Stimulated activated CD4-positive, alpha-beta T cell treated with anti-CD3 and anti-CD28 coated beads, Interleukin-1b, Interleukin-23, amount 100 ng/mL, for 4 hours (primary cell): ENCODE data around the gene CAPG.
"Not testable (repeated sequence)": the region's sequence is repeated elsewhere in the genome, so short reads cannot be mapped to it uniquely, and the experiment has no call there.

Source experiments
- DNase-seq, 2 donors: peaks; one replicate each; pipeline ENCODE4 v3.0.0-alpha.2; 2020; ENCODE audit warnings: low read depth in 2 of 2

Gene CAPG

GRCh38 chr2:85396531-85397470 lies 13.4 kb downstream of the CAPG start:
- DNase-seq = no peak

DNA sequence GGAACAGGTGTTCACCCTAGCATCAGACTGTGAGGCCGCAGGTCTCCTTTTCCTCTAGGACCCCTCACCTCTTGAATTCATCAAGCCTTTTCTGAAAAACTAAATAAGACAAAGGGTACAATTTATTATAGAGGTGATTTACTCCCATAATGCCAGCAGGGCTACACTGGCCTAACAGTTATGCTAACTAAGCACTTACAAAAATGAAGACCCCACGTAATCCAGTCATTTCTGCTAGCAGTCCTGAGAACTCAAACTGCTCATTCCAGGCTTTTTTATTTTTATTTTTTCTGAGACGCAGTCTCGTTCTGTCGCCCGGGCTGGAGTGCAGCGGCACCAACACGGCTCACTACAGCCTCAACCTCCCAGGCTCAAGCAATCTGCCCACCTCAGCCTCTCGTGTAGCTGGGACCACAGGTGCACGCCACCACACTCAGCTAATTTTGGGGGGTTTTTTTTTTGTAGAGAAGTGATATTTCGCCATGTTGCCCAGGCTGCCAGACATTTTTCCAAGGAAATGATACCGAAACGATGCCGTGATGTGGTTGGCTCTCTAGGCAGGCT lies 14.2 kb downstream of the CAPG start:
- no peak for DNase-seq

DNA sequence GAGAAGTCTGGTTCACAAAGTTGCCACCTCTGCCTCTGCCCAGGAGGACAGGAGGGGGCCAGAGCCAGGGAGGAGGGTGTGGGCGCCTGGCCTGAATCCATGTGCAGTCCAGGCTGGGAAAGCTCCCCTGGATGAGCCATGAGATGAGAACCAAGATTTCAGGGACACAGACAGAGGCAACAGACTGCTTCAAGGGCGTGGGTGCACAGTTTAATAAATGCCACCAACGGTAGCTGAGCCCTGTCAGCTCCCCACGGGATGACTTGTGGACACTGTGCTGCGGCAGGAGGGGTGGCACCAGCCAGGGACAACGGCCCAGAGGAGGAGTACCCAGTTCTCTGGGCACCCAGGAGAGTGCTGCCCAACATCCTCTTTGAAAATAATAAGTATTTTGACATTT lies 15.2 kb downstream of the CAPG start:
- no peak for DNase-seq

DNA sequence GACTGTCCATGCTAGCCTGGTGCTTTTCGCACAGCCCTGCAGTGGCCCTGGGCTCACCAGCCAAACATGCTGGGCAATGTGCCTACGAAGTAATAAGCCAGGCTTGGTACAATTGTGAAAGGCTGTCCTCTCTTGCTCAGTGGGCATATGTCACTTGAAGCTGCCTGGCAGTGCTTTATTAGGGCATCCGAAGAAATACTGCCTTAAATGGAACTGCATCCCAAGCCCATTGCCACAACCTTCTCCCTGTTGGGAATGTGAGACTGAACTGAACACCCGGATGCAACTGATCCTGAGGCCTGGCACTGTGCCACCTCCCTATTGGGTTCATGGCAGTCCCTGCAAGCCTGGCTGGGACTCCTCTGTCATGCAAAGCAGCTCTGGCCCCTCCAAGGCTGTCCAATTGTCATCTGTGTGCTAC lies 15.9 kb downstream of the CAPG start:
- DNase-seq = no peak

GRCh38 chr2:85393836-85394235 lies 16.3 kb downstream of the CAPG start:
- no peak for DNase-seq

GRCh38 chr2:85390941-85391669 lies 19.1 kb downstream of the CAPG start:
- DNase-seq = peak; percentile 65 to 75

GRCh38 chr2:85388878-85389538 lies 21.2 kb downstream of the CAPG start:
- no peak for DNase-seq

- no peak for DNase-seq
Measured at GRCh38 chr2:85387754-85388153, 22.4 kb downstream of the CAPG start.

GRCh38 chr2:85385746-85386145 lies 24.4 kb downstream of the CAPG start:
- DNase-seq = no peak

DNA sequence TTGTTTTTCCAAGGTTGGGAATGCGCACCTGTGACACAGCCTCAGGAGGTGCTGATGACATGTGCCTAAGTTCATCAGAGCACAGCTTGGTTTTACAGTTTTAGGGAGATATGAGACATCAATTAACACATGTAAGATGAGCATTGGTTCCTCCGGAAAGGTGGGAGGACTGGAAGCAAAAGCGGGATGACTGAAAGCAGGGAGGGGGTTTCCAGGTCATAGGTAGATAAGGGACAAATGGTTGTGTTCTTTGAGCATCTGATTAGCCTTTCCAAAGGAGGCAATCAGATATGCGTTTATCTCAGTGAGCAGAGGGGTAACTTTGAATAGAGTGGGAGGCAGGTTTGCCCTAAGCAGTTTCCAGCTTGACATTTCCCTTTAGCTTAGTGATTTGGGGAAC lies 26.3 kb downstream of the CAPG start:
- no peak for DNase-seq

- DNase-seq = not testable (repeated sequence)
Measured at GRCh38 chr2:85383151-85383550, 27.0 kb downstream of the CAPG start.

GRCh38 chr2:85380048-85380447 lies 30.1 kb downstream of the CAPG start:
- no peak for DNase-seq

DNA sequence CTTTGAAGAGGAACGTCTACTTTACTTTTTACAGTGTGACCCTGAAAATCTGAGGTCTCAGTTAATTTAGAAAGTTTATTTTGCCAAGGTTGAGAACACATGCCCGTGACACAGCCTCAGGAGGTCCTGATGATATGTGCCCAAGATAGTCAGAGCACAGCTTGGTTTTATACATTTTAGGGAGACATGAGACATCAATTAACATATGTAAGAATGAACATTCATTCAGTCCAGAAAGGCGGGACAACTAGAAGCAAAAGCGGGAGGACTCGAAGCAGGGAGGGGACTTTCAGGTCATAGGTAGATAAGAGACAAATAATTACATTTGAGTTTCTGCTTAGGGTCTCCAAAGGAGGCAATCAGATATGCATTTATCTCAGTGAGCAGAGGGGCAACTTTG lies 31.9 kb downstream of the CAPG start:
- no peak for DNase-seq

- DNase-seq = no peak
Measured at GRCh38 chr2:85377083-85377482, 33.1 kb downstream of the CAPG start.

DNA sequence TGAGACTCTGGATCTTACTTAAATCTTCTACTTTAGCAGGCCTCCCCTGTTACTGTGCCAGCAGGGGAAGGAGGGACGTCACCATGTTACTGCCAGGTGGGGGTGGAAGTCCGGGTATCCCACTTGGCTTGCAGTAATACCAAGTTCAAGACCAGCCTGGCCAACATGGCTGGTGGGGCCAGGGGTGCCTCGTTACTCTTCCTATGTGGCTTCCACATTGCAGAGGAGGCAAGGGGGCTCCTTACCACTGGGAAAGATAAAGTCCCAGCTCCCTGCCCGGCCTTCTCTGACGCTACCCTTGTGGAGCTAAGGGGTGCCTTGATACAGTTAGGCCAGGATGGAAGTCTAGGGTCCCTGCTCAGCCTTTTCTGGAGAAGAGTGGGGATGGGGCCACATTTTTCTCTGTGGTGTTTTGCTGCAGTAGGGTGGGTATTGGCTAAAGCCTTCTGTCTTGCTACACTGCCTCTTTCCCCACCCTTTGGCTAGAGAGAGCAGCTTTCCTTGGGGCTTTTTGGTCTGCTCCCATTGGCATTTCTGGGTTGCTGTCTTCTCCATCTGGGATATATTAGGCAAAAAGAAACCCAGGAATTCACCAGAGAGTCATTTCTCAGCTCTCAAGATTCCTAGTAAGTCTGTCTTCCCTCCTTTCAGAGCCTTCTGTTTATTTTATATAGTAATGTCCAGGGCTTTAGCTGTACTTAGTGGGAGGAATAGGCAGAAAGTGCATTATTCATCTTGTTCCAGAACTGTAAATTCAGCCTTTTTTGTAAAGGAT lies 33.7 kb downstream of the CAPG start:
- no peak for DNase-seq

DNA sequence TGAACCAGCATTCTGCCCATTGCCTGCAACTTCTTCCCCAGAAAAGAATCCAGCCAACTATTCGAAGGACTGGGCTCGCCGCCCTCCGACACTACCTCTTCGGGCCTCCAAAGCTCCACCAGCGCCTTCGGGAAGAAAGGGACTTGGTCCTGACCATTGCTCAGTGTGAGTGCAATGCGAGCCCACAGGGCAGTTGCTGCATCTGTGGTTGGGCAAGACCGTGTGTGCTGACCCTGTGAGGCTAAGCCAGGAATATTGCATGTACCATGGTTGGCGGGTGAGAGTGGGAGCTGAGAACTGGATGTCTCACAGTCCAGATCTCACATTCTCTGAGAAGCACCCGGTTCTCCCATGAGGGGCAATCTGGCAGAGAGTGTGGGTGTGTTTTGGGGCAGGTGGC lies 39.1 kb downstream of the CAPG start:
- DNase-seq = no peak

- DNase-seq = no peak
Measured at GRCh38 chr2:85369500-85369899, 40.7 kb downstream of the CAPG start.

GRCh38 chr2:85368921-85369320 lies 41.2 kb downstream of the CAPG start:
- DNase-seq = no peak

DNA sequence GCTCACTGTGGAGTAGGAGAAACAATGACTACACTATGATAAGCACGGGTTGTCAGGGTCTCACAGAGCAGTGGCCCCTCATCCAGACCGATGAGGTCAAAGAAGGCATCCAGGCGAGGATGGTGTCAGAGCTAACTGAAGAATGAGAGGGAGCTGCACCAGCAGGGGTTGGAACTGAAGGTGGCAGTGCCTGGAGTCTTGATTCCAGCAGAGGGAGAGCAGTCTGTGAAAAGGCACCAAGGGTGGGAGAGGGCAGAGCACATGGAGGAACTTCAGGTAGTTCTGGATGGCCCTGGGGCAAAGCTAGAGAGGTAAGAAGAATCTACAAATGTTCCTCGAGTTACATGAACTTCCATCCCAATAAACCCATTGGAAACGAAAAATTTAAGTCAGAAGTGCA lies 43.0 kb downstream of the CAPG start:
- DNase-seq = no peak

DNA sequence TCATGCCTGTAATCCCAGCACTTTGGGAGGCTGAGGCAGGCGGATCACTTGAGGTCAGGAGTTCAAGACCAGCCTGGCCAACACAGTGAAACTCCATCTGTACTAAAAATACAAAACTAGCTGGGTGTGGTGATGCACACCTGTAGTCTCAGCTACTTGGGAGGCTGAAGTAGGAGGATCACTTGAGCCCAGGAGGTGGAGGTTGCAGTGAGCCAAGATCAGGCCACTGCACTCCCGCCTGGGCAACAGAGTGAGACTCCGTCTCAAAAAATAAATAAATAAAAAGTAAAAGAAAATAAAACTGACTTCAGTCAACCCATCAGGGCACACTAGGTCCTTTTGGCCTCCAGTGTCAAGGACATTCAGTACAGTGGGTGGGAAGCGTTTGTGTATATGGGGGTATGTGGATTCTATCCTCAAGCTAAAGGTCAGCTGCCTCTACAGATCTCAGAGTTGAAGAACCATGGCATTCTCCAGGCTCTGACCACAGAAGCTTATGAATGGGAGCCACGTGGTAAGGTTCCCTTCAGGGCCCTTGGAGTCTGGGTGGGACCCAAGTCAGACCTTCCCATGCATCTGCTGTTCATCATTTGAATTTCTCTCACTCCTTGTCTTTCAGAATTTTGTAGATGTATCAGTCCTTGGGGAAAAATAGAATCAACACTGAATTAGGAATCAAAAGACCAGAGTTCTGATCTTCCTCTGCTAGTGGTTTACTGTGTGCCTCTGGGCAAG lies 47.3 kb downstream of the CAPG start:
- DNase-seq = not testable (repeated sequence)

- no peak for DNase-seq
Measured at GRCh38 chr2:85357736-85358135, 52.4 kb downstream of the CAPG start.
